Stimulated activated CD8-positive, alpha-beta memory T cell treated with anti-CD3 and anti-CD28 coated beads, Interleukin-4, amount 100 ng/mL, for 1 hour (primary cell): ENCODE data around the gene MS4A6A.
"Not testable (repeated sequence)": the region's sequence is repeated elsewhere in the genome, so short reads cannot be mapped to it uniquely, and the experiment has no call there.

Experiments
- DNase-seq, 2 donors: peaks; one replicate each; pipeline ENCODE4 v3.0.0-alpha.2; 2020; ENCODE audit warnings: low read depth in 2 of 2, low spot score in 1 of 2

Gene MS4A6A

GRCh38 chr11:60182541-60183330 lies at the start of gene MS4A6A:
TSS of gene MS4A6A (minus strand) at chr11:60183083. CDS start at chr11:60181727, 1,356 bp downstream.
- DNase-seq, result no peak

DNA sequence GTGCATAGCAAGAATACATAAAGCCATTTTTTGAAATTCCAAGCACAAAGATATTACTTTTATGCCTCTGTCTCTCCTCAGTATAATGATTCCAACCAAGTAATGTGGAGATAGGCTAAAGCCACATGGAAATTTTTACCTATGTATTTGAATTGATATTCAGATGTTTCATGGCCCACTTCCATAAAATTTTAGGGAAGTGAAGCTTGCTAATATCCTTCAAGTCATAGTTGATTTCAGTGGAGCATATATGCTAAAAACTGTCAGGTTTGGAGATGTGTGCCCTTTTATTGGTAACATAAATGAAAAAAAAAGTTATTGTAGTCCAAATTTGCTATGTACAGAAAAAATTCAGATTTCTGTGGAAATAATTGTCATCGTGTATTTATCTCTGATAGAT lies 47.8 kb upstream of the MS4A6A start:
- DNase-seq, result no peak

GRCh38 chr11:60222141-60222540 lies 39.3 kb upstream of the MS4A6A start:
- no peak for DNase-seq

- no peak for DNase-seq
These were observed 38.8 kb upstream of the MS4A6A start for GRCh38 chr11:60221692-60222091.

DNA sequence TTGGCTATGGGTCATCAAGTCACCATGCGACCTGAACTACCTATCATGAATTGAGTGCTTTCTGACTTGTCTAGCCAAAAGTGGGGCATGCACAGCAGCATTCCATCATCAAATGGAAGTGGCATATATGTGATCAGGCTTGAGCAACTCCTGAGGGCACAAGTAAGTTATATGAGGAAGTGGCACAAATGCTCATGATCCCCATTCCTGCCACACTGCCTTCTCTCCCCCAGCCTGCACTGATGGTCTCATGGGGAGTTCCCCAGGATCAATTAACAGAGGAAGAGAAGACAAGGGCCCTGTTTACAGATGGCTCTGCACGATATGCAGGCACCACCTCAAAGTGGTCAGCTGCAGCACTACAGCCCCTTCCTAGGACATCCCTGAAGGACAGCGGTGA lies 38.3 kb upstream of the MS4A6A start:
- DNase-seq, result no peak

GRCh38 chr11:60214386-60214785 lies 31.5 kb upstream of the MS4A6A start:
- DNase-seq, result no peak

DNA sequence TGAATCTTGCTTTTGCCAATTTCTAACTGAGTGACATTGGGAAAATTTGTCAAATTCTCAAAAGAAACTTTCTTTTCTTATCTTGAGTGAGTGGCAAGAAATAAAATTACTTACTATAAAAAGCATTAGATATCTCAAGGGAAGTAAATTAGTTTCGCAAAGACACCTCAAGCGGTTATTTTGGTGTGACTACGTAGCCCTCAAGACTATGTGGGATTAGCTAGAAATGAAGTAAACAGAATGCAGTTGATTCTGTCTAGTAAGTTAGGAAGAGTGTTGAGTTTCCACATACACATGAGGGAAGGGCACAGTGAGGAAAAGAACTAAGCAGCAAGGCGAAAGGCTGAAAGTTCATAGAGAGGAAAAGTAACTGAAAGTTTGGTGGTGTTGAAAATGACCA lies 28.3 kb upstream of the MS4A6A start:
- DNase-seq, result no peak

DNA sequence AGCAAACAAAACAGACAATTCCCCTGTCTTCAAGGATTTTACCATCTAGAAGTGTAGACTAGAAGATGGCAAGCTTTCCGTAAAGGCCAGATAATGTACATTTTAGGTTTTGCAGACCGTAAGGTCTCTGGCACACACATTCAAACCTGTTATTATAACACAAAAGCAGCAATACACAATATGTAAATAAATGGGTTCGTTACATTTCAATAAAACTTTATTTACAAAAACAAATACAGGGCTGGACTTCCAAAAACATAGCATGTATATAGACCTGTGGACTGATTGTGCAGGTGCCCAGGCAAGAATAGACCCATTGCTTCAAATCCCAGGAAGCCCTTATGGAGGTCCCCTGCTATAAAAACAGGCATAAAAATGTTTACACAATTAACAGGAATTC lies 27.1 kb upstream of the MS4A6A start:
- no peak for DNase-seq

GRCh38 chr11:60208951-60209350 lies 26.1 kb upstream of the MS4A6A start:
- no peak for DNase-seq

DNA sequence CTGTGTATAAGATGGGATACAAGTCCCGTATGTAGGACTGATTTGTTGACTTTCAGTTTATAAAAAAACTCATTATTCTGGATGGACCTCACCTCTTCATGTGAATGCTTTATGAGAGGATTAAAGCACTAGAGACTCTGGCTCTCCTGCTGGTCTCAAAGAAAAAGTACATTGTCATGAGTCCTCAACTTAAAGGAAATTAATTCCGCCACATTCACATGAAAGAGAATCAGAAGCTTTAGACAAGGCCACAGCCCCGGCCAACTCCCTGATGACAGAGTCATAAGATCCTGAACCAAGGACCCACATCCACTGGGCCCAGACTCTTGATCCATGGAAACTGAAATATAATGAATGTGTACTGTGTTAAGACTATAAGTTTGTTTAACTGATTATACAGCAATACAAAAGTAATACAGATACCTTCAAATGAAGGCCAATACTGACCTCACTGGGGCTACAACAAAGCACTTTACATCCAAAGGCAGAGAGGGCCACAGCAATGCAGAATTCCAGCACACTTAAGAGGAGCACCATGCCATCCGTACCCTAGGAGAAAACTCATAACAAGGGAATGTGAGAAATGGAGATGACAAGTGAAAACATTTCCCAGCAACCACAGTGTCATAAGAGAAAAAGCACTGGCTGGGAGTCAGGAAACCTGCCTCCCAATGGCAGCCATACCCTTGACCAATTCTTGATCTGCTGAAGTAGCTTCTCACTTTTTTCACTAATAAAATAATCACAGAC lies 25.4 kb upstream of the MS4A6A start:
- DNase-seq, result no peak

- no peak for DNase-seq
These were observed 23.7 kb upstream of the MS4A6A start for GRCh38 chr11:60206616-60207015.

DNA sequence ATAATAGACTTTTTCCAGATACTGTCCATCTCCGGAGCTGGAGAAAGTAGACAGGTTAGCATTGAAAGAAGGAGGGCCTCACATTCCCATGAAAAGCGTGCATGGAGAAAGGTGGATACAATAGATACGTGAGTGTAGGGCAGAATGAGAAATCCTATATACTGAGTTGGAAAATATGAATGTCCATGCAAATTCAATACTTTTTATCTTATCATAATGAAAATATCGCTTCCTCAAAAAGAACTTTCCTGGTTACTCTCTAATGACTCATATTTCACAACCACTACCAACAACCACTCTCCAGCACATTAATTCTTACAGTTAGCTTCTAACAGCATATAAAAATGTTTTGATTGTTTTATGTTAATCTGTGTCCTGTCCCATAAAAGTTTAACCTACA lies 22.0 kb upstream of the MS4A6A start:
- no peak for DNase-seq

- not testable (repeated sequence) for DNase-seq
These were observed 18.5 kb upstream of the MS4A6A start for GRCh38 chr11:60201334-60201733.

- no peak for DNase-seq
These were observed 14.6 kb upstream of the MS4A6A start for GRCh38 chr11:60197442-60197841.

GRCh38 chr11:60195923-60196368 lies 13.1 kb upstream of the MS4A6A start:
- no peak for DNase-seq

DNA sequence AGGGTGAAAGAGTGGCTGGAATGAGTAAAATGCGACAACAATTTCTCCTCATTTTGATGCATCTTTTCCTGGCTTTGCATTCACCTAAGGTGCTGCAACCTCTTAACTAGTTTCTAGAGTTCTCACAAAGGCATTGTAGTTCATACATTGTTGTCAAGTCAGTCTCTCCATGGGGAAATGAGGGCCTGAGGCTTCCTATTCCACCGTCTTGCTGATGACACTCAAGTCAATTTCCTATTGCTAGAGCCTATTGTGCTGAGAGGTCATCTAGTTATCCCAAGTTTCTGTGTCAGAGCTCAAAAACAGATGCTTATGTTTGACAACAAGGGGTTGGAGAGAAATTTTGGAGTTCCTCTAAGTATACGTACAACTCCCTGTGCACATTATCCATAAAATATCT lies 11.6 kb upstream of the MS4A6A start:
- DNase-seq, result no peak

- DNase-seq, result peak; percentile 16 to 17
These were observed 11.0 kb upstream of the MS4A6A start for GRCh38 chr11:60193687-60194433.

DNA sequence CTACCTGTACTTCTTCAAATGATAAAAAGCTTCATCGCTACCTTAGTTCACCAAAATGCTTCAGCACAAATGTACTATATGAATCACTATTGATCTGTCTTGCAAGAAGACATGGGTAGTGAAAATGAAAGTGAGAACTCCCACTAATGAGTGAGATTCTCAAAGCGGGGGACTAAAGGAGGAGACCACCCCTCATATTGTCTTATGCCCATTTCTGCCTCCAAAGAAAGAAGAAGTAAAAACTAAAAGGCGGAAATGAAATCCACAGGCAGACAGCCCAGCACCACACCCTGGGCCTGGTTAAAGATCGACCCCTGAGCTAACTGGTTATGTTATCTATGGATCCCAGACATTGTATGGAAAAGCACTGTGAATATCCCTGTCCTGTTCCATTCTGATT lies 9.7 kb upstream of the MS4A6A start:
- not testable (repeated sequence) for DNase-seq

DNA sequence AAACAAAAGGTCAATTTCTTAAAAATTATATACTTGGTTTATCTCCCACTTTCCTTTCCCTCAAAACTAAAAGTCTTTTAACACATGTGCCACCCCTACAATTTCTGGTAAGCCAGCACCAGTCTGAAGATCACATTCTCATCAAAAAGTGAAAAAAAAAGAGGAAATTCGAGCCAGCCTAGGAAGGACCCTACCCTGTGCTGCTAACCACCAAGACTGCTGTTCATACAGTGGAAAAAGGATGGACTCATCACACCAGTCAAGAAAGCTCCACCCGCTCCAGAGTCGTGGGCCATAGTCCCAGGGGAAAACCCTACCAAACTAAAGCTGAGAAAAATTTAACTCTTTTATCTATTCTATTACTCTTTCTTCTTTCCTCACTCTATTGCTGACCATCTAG lies 5.6 kb upstream of the MS4A6A start:
- not testable (repeated sequence) for DNase-seq

DNA sequence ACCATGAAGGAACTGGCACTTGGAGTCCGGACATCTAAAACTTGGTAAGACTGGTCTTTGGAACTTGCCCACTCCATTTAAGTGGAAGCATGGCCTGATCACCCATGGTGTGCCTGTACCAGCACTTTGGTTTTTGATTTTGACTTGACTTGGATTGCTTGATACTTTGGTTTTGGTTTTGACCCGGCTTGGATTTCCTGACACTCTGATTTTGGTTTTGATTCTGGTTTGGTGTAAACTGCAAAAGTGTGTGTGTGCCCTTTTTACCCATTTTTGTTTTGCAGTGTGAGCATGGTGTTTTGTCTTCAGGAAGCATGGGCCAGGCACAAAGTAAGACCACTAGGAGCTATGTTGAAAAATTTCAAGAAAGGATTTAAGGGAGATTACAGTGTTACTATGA lies 3.2 kb upstream of the MS4A6A start:
- not testable (repeated sequence) for DNase-seq

GRCh38 chr11:60185512-60185827 lies 2.6 kb upstream of the MS4A6A start:
- DNase-seq, result not testable (repeated sequence)
